ENCODE measurements around the gene COL2A1.

The COL2A1 gene

DNA sequence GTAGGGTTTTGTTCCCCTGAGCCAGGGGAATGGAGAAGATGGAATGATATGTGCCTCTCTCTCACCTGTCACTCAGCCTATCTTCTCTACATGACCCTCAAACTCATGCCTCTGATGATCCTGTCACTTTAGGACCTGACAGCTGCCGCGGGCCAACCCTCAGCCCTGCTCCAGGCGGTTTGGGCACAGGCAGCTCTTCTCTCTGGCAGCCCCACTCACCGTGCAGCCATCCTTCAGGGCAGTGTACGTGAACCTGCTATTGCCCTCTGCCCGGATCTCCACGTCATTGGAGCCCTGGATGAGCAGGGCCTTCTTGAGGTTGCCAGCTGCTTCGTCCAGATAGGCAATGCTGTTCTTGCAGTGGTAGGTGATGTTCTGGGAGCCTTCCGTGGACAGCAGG is 30.4 kb downstream of the COL2A1 start:
- no peak overlapping the region for H3K4me3 ChIP-seq (ENCODE audit: low read depth, low read length)
- TF ChIP-seq, protein P1, sequence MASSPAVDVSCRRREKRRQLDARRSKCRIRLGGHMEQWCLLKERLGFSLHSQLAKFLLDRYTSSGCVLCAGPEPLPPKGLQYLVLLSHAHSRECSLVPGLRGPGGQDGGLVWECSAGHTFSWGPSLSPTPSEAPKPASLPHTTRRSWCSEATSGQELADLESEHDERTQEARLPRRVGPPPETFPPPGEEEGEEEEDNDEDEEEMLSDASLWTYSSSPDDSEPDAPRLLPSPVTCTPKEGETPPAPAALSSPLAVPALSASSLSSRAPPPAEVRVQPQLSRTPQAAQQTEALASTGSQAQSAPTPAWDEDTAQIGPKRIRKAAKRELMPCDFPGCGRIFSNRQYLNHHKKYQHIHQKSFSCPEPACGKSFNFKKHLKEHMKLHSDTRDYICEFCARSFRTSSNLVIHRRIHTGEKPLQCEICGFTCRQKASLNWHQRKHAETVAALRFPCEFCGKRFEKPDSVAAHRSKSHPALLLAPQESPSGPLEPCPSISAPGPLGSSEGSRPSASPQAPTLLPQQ (tag by site-specific recombination; IDR thresholded peaks at IDR 0.05), result no peak
- TF ChIP-seq ZNF791 (tag by site-specific recombination; IDR thresholded peaks at IDR 0.05) (no peak), ZNF473 (tag by site-specific recombination; IDR thresholded peaks at IDR 0.05) (no peak), REPIN1 (tag by site-specific recombination; IDR thresholded peaks at IDR 0.05; ENCODE audit: low read depth) (no peak), HOXA7 (CRISPR knock-in tag; IDR thresholded peaks at IDR 0.05; ENCODE audit: borderline replicate concordance) (no peak), ZNF76 (tag by site-specific recombination; IDR thresholded peaks at IDR 0.05; ENCODE audit: borderline replicate concordance, low read depth) (no peak), TRIM28 (IDR thresholded peaks at IDR 0.05; ENCODE audit: borderline replicate concordance, low read length) (no peak), ZNF701 (tag by site-specific recombination; IDR thresholded peaks at IDR 0.05) (no peak), ZNF510 (tag by site-specific recombination; IDR thresholded peaks at IDR 0.05; ENCODE audit: insufficient replicate concordance) (no peak)
- H3K4me1 ChIP-seq (ENCODE audit: control insufficient read depth, insufficient read depth, low read length), result no peaks in the 10 kb centered on the region
- no peak overlapping the region for H3K27ac ChIP-seq (ENCODE audit: extremely low read depth, low read depth, low read length)
- peaks cover 0 to 61% of the 10 kb centered on the region in 2 experiments; a peak in 2 of 3 replicates for H3K36me3 ChIP-seq (ENCODE audit: control insufficient read depth in 2 of 2, insufficient read depth in 1 of 2, low read length in 2 of 2)
- ChIA-PET POLR2A (no interaction called here), CTCF (interaction anchor here (0.8 kb wide), 1 partner anchor 10 kb away, joined by 3 read pairs; the partner anchor contains the start of gene TMEM106C)
- H3K9me3 ChIP-seq (ENCODE audit: control insufficient read depth, insufficient read depth, low read depth, low read length), result no peaks in the 10 kb centered on the region

DNA sequence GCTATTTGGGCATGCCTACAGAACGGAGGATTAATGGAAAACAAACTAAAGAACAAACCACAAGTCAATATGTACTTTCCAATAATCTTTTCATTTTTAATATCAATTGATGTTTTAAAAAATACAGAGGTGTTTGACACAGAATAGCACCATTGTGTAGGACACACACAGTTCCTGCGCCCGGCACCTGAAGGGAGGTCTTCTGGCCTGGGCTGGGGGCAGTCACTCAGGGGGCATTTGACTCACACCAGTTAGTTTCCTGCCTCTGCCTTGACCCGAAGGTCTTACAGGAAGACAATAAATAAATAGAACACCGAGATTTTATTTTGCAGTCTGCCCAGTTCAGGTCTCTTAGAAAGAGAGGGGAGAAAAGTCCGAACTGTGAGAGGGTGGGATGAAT is 31.4 kb downstream of the COL2A1 start:
- CTCF ChIA-PET, result no interaction called here
- POLR2A ChIA-PET, result no interaction called here
- no peak overlapping the region for H3K27ac ChIP-seq (ENCODE audit: extremely low read depth, low read depth, low read length)
- H3K4me1 ChIP-seq (ENCODE audit: control insufficient read depth, insufficient read depth, low read length), result no peaks in the 10 kb centered on the region
- peaks cover 5 to 62% of the 10 kb centered on the region in 2 experiments; a peak in 2 of 3 replicates for H3K36me3 ChIP-seq (ENCODE audit: control insufficient read depth in 2 of 2, insufficient read depth in 1 of 2, low read length in 2 of 2)
- no peak overlapping the region for H3K4me3 ChIP-seq (ENCODE audit: low read depth, low read length)
- no peaks in the 10 kb centered on the region for H3K9me3 ChIP-seq (ENCODE audit: control insufficient read depth, insufficient read depth, low read depth, low read length)
- TF ChIP-seq TCF7L2 (IDR thresholded peaks at IDR 0.05; ENCODE audit: borderline replicate concordance, low read depth, low read length), result no peak
- TF ChIP-seq ZNF629 (tag by site-specific recombination; IDR thresholded peaks at IDR 0.05), result no peak
- no peak for TF ChIP-seq PRDM1 (tag by site-specific recombination; IDR thresholded peaks at IDR 0.05)
- TF ChIP-seq ZNF350 (tag by site-specific recombination; IDR thresholded peaks at IDR 0.05), result no peak
- TF ChIP-seq ZNF394 (tag by site-specific recombination; IDR thresholded peaks at IDR 0.05; ENCODE audit: borderline replicate concordance), result no peak

DNA sequence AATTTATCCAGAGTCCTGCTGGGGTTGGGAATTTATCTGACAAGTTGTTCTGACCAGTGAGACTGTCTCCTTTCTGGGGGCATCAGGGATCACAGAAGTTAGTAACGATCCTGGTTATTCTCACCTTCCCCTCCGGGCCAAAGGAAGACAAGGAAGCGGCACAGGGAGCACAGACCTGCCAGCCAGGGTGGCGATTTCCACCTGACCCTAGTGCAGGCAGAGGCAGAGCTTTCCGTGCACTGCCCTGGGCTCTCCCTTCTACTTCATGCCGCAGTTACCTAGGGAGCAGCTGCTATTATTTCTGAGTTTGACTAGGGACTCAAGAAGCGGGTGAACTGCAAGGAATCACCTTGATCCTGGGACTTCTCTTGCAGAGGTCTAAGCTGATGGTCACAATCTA is 33.4 kb downstream of the COL2A1 start:
- H3K4me3 ChIP-seq (ENCODE audit: low read depth, low read length), result no peak overlapping the region
- no peak for TF ChIP-seq ZNF768 (tag by site-specific recombination; IDR thresholded peaks at IDR 0.05)
- H3K9me3 ChIP-seq (ENCODE audit: control insufficient read depth, insufficient read depth, low read depth, low read length), result no peaks in the 10 kb centered on the region
- ChIA-PET POLR2A (no interaction called here), CTCF (interaction anchor here (0.5 kb wide), 2 partner anchors 176 to 194 kb away, joined by 6 read pairs; no protein-coding TSS in a partner anchor)
- H3K4me1 ChIP-seq (ENCODE audit: control insufficient read depth, insufficient read depth, low read length), result no peaks in the 10 kb centered on the region
- H3K27ac ChIP-seq (ENCODE audit: extremely low read depth, low read depth, low read length), result no peak overlapping the region
- peaks cover 18 to 76% of the 10 kb centered on the region in 2 experiments; a peak in 2 of 3 replicates for H3K36me3 ChIP-seq (ENCODE audit: control insufficient read depth in 2 of 2, insufficient read depth in 1 of 2, low read length in 2 of 2)

DNA sequence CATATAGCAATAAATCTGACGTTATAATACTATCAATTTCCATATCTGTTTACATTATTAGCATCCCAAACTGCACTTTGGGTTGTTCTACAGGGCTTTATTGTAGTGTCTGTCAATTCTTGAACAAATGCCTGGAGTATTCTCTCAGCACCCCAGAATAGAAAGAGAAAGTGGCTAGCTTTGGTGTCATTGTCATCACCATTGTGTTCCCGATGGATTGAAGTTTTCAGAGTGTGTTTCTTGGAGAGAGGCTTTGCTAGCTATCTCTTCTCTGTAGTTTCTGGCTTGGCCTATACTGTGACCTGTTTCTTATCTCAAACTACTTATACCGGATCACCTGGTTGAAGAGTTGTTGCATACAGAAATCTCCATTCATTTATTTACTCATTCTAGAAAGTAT is 34.4 kb downstream of the COL2A1 start:
- no peak overlapping the region for H3K27ac ChIP-seq (ENCODE audit: extremely low read depth, low read depth, low read length)
- H3K4me1 ChIP-seq (ENCODE audit: control insufficient read depth, insufficient read depth, low read length), result no peaks in the 10 kb centered on the region
- H3K4me3 ChIP-seq (ENCODE audit: low read depth, low read length), result no peak overlapping the region
- ChIA-PET POLR2A (interaction anchor here (0.5 to 1.0 kb wide), 2 partner anchors 29 to 178 kb away, joined by 3 to 7 read pairs; no protein-coding TSS in a partner anchor), CTCF (no interaction called here)
- H3K9me3 ChIP-seq (ENCODE audit: control insufficient read depth, insufficient read depth, low read depth, low read length), result no peaks in the 10 kb centered on the region
- H3K36me3 ChIP-seq (ENCODE audit: control insufficient read depth in 2 of 2, insufficient read depth in 1 of 2, low read length in 2 of 2), result peaks cover 23 to 79% of the 10 kb centered on the region in 2 experiments; a peak in 2 of 3 replicates
- TF ChIP-seq, protein P2, sequence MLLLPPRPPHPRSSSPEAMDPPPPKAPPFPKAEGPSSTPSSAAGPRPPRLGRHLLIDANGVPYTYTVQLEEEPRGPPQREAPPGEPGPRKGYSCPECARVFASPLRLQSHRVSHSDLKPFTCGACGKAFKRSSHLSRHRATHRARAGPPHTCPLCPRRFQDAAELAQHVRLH (tag by site-specific recombination; IDR thresholded peaks at IDR 0.05), result no peak
- no peak for TF ChIP-seq KLF8 (tag by site-specific recombination; IDR thresholded peaks at IDR 0.05)
- TF ChIP-seq, protein P3, sequence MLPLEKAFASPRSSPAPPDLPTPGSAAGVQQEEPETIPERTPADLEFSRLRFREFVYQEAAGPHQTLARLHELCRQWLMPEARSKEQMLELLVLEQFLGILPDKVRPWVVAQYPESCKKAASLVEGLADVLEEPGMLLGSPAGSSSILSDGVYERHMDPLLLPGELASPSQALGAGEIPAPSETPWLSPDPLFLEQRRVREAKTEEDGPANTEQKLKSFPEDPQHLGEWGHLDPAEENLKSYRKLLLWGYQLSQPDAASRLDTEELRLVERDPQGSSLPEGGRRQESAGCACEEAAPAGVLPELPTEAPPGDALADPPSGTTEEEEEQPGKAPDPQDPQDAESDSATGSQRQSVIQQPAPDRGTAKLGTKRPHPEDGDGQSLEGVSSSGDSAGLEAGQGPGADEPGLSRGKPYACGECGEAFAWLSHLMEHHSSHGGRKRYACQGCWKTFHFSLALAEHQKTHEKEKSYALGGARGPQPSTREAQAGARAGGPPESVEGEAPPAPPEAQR (tag by site-specific recombination; IDR thresholded peaks at IDR 0.05), result no peak
- TF ChIP-seq, protein P4, sequence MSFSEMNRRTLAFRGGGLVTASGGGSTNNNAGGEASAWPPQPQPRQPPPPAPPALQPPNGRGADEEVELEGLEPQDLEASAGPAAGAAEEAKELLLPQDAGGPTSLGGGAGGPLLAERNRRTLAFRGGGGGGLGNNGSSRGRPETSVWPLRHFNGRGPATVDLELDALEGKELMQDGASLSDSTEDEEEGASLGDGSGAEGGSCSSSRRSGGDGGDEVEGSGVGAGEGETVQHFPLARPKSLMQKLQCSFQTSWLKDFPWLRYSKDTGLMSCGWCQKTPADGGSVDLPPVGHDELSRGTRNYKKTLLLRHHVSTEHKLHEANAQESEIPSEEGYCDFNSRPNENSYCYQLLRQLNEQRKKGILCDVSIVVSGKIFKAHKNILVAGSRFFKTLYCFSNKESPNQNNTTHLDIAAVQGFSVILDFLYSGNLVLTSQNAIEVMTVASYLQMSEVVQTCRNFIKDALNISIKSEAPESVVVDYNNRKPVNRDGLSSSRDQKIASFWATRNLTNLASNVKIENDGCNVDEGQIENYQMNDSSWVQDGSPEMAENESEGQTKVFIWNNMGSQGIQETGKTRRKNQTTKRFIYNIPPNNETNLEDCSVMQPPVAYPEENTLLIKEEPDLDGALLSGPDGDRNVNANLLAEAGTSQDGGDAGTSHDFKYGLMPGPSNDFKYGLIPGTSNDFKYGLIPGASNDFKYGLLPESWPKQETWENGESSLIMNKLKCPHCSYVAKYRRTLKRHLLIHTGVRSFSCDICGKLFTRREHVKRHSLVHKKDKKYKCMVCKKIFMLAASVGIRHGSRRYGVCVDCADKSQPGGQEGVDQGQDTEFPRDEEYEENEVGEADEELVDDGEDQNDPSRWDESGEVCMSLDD (tag by site-specific recombination; IDR thresholded peaks at IDR 0.05), result no peak
- no peak for TF ChIP-seq KLF10 (tag by site-specific recombination; IDR thresholded peaks at IDR 0.05)
- no peak for TF ChIP-seq WT1 (tag by site-specific recombination; IDR thresholded peaks at IDR 0.05)
- no peak for TF ChIP-seq ZFHX2 (tag by site-specific recombination; conservative IDR thresholded peaks at IDR 0.05)

All from HEK293 (cell line).